NCI-H1092 (cell line): Measurements from ENCODE around the gene HBE1.
"Not testable (repeated sequence)": the region's sequence is repeated elsewhere in the genome, so short reads cannot be mapped to it uniquely, and the experiment has no call there.

Experiments
- DNase-seq: peaks from one replicate; lab custom pipeline; 2025; lab: John Stamatoyannopoulos, UW

Gene HBE1

DNA sequence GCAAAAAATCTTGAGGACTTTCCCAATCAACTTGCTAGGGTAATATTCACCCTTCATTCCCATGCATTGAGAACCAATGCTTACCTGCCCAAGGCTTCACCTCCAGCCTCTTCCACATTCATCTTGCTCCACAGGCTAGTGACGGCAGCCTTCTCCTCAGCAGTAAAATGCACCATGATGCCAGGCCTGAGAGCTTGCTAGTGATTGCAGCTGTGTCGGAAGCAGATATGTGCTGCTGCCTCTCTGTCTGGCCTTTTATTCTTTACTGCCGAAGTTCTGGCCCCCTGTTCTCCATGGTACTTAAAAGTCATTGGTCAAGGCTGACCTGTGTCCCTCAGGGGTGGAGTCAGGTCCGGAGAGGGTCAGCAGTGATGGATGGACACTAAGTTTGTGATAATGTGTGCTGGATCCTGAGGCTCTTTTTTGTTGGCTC lies at the start of gene HBE1:
Gene HBE1, minus strand, starts transcription at position 231 of the 433 bp plus-strand sequence. Its CDS starts 55 bp downstream, at position 176.
- no peak for DNase-seq

DNA sequence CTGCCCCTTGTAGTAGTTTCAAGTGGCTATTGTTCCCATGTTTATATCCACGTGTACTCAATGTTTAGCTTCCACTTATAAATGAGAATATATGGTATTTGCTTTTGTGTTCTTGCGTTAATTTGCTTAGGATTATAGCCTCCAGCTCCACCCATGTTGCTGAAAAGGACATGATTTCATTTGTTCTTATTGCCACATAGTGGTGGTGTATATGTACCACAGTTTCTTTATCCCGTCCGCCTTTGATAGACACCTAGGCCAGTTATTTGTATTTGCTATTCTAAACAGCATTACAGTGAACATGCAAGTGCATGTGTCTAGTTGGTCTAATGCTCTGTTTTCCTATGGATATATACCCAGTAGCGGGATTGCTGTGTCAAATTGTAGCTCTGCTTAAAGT lies 47.5 kb upstream of the HBE1 start:
- DNase-seq: no peak

DNA sequence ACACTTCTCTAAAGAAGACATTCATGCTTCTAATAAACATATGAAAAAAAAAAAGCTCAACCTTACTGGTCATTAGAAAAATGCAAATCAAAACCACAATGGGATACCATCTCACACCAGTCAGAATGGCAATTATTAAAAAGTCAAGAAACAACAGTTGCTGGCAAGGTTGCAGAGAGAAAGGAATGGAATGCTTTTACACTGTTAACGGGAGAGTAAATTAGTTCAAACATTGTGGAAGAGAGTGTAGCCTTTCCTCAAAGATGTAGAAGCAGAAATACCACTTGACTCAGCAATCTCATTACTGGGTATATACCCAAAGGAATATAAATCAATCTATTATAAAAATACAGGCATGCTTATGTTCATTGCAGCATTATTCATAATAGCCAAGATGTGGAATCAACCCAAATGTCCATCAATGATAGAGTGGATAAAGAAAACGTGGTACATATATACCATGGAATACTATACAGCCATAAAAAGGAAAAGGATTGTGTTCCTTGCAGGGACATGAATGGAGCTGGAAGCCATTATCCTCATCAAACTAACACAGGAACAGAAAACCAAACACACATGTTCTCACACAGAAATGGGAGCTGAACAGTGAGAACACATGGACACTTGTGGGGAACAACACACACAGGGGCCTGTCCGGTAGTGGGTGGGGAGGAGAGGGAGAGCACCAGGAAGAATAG lies 43.7 kb upstream of the HBE1 start:
- DNase-seq: not testable (repeated sequence)

DNA sequence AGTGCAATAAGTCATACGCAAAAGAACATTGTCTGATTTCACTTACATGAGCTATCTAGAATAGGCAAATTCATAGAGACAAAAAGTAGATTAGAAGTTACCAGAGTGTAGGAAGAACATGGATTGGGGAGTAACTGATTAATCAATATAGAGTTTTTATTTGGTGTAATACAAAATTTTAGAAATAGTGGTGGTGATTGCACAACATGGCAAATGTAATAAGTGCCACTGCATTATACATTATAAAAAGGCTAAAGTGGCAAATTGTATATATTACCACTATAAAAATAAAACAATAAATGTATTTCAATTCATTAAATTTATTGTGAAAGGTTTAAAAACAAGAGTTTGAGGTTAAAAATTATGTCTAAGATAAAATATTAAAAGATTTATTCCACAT lies 40.7 kb upstream of the HBE1 start:
- DNase-seq: no peak

DNA sequence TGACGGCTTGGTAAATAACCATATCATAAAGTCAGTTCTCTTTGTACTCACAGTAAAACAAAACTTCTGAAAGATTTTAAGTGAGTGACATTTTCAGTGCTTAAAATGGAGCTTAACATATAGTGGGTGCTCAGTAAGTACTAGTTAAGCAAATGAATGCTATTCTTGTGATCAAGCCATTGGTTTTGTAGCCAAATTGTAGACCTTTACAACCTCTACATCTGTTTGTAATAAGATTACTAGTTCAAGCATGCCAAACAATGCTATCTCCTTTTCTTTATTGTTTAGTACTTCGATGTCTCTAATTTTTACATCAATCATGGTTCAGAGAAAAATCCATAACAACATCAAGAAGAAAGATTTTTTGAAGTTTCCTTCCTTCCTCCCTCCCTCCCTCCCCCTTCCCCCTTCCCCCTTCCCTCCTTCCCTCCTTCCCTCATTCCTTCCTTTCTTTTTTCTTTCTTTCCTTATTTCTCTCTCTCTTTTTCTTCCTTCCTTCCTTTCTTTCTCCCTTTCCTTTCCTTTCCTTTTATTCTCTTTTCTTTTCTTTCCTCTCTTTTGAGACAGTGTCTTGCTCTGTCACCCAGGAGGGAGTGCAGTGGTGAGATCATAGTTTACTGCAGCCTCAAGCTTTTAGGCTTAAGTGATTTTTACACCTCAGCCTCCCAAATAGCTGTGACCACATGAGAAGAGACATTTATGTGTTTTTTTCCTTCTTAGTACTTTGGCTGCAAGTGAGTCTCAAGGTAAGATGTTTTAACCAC lies 37.7 kb upstream of the HBE1 start:
- DNase-seq: no peak

DNA sequence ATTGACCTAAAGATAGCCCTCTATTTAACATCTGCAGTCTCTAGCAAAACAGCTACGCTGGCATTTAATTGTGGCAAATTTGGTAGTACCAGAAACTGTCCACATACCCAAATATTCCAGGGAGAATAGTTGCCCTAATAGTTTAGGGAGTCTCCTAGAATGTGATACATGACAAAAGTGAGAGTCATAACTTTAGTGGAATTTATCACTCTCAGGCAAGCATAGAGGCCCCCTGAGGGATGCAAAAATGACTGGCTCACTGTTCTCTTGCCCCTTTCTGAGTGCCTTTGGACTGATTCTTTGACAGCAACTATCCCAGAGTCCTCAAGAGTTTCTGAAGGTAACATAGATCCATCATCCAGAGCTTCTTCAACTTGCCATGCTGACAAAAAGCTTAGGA lies 34.3 kb upstream of the HBE1 start:
- no peak for DNase-seq

DNA sequence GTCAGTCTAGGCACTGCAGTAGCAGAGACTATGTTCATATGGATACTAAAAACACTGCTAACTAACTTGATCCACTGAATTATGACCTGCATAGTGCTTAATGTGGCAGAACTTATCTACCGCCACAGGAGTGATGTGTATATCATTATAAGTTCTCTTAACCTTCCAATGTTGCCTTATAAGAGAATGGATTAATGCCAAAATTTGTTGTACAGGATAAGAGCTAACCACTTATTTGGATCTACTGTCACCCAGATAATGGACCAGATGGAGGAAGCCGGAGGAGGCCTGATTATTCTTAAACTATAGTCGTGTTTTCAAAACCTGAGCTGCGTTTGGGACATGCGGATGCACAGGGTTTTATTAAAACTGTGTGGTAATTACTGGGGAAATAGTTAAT lies 33.9 kb upstream of the HBE1 start:
- no peak for DNase-seq

DNA sequence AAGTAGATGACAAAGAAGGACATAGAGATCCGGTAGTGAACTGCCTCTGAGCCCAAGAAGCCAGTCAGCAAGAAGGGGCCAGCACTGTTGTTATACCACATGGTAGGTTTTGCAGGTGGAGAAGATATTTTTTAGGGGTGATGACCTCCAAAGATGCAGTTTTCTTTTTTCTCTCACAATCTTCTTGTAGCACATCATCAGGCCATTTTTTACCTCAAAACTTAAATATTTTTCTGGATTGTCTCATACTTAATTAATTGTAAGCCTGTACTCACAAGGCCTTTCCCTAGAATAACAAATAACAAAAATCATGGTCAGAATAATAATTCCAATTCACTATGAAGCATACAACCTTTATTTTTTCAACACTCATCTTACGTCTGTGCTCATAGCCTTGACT lies 32.1 kb upstream of the HBE1 start, which contains the start of gene OR51B4:
Gene OR51B4, minus strand, starts transcription at position 101 of the 400 bp plus-strand sequence. Its CDS starts 0 bp downstream, at position 101.
- DNase-seq: no peak

DNA sequence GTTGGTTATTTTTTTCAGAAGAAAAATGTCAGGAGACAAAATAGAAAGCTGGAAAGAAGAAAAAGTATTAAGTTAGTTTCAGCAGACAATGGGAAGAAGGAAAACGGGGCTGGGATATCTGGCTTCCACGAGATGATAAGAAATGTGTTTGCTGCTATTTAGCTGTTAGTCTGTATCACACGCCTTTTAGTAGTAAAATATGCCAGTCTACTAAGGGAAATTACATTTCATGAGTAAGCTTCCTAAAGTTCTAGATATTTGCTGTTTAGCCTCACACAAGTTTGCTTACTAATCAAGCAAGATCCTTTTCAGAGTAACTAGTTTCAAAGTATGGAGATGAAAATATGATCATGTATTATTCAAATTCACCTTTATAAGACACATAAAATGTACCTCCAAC lies 30.5 kb upstream of the HBE1 start:
- no peak for DNase-seq

DNA sequence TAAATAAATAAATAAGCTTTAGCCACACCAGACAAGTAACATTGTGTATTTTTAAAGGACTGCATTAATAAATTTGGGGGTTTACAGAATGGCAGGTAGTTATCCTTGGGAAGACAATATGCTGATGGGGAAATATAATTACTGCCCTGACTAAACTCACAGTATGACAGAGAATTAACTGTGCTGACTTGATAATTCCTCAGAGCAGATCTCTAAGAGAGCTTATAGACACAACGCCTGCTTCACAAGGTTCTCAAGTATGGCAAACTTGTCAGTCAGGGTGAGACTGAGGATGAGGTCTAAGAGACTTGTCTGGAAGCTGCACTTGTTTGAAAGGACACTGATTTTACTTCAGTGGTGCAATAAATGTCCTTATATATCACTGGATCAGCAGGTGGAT lies 28.7 kb upstream of the HBE1 start:
- DNase-seq: no peak

DNA sequence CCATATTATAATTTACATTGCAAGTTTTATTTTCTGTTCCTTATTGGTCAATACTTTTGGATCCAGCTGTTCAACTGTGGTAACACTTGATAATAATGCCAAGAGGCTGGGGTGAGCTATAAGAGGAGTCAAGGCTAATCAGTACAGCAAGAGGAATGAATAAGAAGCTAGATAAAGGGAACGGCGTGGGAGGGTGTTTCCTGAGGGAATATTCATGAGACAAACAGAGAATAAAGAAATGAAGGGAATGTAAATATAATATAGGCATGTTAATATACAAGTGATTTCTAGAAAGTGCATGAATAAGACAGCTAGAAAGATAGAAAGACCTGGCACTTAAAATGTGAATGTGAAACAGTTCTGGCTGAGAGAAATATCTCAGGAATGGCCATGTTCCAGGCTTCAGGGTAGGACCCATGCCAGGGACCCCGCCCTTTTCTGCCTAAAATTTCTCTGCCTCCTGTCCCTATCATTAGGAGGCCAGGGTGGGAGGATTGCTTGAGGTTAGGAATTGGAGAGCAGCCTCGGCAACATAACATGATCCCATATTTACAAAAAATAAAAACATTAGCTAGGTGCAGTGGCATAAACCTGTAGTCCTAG lies 28.1 kb upstream of the HBE1 start:
- DNase-seq: no peak

DNA sequence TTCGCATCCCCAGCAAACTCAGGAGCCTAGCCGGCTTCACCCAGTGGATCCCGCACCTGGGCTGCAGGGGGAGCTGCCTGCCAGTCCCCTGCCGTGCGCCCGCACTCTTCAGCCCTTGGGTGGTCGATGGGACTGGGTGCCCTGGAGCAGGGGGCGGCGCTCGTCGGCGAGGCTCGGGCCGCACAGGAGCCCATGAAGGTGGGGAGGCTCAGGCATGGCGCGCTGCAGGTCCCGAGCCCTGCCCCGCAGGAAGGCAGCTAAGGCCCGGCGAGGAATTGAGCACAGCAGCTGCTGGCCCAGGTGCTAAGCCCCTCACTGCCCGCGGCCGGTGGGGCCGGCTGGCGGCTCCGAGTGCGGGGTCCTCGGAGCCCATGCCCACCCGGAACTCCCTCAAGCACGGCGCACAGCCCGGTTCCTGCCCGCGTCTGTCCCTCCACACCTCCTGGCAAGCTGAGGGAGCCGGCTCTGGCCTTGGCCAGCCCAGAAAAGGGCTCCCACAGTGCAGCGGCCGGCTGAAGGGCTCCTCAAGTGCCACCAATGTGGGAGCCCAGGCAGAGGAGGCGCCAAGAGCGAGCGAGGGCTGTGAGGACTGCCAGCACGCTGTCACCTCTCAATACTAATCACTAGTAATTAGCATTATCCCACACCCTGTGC lies 24.7 kb upstream of the HBE1 start:
- DNase-seq: not testable (repeated sequence)

DNA sequence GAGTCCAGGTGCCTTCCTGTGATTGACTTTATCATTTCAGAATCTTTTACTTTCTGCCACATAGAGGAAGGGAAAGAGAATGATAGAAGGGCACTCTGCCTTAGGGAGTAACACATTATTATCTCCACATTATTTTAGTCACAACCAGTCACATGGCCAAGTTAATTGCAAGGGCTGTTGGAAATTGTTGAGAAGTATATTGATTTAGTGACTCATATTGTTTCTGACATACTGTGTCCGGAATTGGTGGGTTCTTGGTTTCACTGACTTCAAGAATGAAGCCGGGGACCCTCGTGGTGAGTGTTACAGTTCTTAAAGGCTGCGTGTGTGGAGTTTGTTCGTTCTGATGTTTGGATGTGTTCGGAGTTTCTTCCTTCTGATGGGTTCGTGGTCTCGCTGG lies 23.3 kb upstream of the HBE1 start:
- DNase-seq: no peak

DNA sequence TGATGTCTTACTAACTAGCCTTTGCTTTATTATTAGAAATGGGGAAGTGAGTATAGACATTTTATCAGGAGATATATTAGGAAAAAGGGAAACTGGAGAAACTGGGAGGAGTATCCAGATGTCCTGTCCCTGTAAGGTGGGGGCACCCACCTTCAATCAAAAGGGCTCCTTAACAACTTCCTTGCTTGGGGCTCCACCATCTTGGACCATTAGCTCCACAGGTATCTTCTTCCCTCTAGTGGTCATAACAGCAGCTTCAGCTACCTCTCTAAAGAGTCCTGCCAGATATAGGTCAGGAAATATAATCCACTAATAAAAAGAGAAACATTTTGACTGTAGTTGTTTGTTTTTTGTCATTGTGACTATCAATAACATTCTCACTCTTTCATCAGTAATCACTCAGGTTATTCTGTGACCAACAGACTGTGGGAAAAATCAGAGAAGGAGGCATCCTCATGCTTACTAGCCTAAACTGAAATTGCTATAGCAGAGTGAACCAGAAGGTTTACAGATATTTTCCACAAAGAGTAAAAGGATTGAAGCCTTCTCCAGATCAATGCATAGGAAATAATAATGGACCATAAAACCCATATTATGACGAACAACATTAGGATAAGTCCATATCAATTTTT lies 21.6 kb upstream of the HBE1 start:
- DNase-seq: no peak

DNA sequence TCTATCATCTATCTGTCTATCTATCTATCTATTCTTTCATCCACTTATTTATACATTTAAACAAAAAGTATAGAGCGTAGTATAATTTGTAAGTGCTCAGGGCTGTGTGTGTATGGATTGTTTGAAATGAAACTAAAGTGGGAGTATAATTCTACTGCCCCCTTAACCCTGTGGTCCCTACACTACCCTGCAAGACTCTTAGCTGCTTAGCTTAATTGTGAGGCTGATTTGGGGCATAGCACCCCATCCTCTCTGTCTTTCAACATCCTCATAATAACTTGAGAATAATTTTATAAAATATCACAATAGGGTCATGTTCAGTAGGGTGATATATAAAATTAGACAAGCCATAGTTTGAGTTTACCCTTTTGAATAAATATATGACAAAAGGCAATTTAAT lies 20.4 kb upstream of the HBE1 start:
- no peak for DNase-seq

DNA sequence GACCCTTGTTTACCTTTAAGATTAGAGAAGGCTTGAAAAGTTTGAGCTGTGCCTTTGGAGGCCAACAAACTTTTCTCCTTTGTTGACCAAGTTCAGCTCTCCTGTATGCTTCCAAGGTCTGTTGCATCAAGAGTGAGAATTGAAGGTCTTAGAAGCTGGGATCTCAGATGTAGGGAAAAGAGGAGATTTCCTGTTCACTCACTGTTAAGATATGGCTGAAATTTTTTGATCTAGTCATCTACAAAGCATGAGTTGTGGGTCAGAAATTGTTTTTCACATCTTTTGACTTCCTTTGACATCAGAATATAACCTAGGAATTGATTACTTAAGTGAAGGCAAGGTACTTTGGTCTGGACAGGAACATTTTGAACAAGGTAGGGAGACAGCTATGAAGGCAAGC lies 20.0 kb upstream of the HBE1 start:
- no peak for DNase-seq

DNA sequence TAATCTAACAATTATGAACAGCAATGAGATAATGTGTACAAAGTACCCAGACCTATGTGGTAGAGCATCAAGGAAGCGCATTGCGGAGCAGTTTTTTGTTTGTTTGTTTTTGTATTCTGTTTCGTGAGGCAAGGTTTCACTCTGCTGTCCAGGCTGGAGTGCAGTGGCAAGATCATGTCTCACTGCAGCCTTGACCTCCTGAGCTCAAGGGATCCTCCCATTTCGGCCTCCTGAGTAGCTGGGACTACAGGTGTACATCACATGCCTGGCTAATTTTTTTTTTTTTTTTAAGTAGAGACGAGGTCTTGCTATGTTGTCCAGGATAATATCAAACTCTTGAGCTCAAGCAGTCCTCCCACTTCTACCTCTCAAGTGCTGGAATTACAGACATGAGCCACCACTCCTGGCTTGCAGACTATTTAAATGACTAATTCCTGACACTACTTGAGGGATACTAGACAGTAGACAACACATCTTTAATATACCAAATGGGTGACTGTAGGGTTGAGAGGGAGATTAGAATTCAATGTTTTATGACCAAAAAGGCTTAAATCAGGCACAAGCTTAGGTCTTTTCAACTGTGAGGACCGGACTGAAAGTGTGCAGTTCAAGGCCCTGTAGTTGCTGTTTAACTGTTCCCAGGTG lies 19.3 kb upstream of the HBE1 start:
- DNase-seq: no peak

DNA sequence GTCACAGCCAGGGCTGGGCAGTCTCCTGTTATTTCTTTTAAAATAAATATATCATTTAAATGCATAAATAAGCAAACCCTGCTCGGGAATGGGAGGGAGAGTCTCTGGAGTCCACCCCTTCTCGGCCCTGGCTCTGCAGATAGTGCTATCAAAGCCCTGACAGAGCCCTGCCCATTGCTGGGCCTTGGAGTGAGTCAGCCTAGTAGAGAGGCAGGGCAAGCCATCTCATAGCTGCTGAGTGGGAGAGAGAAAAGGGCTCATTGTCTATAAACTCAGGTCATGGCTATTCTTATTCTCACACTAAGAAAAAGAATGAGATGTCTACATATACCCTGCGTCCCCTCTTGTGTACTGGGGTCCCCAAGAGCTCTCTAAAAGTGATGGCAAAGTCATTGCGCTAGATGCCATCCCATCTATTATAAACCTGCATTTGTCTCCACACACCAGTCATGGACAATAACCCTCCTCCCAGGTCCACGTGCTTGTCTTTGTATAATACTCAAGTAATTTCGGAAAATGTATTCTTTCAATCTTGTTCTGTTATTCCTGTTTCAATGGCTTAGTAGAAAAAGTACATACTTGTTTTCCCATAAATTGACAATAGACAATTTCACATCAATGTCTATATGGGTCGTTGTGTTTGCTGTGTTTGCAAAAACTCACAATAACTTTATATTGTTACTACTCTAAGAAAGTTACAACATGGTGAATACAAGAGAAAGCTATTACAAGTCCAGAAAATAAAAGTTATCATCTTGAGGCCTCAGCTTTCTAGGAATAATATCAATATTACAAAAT lies 18.6 kb upstream of the HBE1 start:
- no peak for DNase-seq

DNA sequence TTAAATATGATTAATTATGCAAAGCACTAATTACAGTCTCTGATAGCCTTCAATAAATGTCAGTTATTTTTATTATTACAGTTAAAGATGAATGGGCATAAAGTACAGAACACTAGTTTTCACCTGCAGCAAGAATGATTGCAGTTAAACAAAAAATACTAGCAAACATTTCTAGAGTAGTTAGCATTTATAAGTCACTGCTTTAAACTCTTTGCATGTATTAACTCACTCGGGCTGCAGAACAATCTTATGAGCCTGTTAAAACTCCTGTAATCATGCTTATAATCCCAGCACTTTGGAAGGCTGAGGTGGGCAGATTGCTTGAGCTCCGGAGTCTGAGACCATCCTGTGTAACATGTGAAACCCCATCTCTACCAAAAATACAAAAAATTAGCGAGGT lies 17.2 kb upstream of the HBE1 start:
- DNase-seq: no peak

DNA sequence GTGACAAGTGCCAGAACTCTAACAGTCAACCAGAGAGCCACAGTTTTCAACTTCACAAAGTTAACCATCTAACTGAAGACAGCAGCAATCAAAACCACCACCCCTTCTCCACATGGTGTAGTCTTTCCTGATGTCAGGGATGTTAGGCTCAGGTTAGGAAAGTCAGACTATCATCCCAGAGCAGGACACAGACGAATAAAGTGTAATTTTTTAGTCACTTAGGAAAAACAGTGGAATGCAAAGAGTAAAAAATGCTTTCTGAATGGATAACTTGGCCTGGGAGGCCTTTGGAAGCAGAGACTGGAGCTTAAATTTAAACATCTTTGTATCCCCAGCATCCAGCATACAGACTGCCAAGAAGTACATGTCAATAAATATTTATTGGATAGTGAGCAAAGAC lies 16.6 kb upstream of the HBE1 start:
- DNase-seq: no peak
